NOMO-1 (cell line): ENCODE measurements around the gene AUH.

Experiments
- DNase-seq, 2 experiments: peaks; one replicate each; lab custom pipeline; 2025; ENCODE audit not compliant: unreplicated experiment in 2 of 2; lab: John Stamatoyannopoulos, UW

The AUH gene

DNA sequence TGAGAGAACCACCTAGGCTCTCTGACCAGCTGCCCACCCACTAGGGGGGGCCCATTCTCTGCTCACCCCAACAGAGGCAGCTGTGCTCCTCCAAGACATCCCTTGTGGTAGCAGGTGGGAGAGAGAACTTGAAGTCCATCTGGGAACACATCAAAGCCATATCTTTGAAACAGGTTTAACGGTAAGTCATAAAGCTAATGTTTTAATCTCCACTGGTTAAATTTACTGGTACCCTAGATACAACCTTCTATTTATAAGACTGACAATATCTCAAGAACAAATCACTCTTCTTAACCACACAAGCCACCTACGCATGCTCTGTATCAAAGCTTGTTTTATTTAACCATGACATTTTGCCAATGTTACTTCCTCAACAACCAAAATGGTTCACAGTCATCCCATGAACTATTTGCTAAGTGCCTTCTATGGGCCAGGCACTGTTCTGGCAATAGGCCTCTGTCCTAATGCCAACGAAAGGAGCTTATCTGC lies 20.4 kb downstream of the AUH start:
- no peak for DNase-seq

DNA sequence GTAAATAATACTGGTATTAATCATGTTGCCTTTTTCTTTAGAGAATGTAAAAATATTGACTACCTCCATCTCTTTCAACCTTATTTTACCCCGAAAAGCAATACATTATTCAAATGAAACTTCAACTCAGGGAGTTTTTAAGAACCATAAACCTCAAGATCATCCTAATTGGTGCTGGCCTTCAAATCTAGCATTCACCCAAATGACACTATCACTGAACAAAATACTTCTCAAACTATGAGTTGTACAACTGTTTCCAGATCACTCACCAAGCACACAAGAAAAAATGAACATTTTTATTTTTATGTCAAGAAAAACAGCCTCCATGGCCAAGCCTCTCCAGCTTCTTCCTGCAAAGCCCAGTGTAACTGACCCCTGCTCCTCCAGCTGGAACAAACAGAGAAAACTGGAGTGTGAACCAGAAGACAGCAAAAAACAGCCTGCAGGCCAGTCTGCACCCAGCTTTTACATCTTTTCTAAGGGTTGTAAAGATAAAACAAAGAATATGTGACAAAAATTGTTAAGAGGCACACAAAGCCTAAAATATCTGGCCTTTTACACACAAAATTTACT lies 21.2 kb downstream of the AUH start:
- no peak for DNase-seq

DNA sequence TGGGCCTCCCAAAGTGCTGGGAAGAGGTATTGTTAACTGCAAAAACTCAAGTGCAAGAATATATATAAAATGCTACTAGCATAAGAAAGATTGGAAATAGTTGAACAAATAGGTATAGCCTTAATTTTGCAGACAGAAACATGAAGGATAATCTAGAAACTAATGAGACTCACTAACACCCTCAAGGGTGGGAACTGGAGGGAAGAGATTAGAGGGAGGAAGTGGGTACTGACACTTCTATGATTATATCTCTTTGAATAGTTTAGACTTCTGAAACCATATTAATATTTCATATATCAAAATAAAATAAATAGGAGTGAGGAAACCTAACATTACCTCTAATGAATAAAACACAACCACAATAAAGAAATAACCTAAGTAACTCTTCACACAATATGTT lies 23.0 kb downstream of the AUH start:
- no peak for DNase-seq

DNA sequence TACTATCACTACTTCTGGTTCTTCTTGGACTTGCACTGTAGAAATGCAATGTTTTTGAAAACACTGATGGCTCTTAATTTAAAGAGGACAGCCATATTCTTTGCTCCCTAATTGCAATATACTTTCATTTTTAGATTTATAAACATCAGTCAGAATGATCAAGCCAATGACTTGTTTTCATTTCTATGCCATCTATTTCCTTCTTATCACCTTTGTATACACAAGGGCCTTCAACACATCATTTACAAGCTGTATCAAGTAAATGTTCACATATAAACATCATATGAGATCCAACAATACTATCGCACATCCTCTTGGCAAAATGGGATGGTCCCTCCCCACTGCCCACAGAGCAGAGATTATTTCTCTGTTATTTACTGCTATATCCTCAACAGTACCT lies 24.9 kb downstream of the AUH start:
- no peak for DNase-seq

DNA sequence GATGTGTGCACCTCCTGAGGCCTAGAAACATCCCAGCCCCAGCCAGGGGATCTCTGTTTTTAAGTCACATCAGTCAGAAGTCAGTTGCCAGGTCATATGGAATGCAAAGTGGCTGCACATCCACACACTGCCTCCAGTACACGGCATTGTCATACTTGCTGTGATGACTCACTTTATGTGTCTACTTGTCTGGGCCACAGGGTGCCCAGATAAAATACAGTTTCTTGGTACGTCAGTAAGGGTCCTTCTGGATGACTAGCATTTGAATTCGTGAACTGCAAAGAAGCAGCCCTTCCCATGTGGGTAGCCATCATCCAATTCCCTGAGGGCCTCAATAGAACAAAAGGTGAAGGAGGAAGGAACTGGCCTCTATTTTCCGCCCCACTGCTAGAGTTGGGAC lies 27.7 kb downstream of the AUH start:
- no peak for DNase-seq

DNA sequence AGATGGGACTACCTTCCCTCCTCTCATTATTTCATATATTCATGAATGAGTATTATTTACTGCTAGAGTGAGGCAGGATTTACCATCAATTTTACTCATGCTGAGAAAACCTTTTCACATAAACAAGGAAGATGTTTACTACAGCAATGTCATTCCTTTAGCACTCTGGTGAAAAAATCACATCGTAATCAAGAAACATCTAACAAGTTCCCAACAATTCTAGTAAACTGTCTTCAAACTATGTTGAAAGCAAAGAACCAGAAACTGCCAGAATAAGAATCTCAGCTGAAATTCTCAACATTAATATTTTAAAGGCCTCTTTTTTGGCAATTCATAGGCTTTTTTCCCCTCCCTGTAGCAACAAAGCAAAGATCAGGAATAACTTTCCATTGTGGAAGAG lies 28.2 kb downstream of the AUH start:
- DNase-seq = no peak

DNA sequence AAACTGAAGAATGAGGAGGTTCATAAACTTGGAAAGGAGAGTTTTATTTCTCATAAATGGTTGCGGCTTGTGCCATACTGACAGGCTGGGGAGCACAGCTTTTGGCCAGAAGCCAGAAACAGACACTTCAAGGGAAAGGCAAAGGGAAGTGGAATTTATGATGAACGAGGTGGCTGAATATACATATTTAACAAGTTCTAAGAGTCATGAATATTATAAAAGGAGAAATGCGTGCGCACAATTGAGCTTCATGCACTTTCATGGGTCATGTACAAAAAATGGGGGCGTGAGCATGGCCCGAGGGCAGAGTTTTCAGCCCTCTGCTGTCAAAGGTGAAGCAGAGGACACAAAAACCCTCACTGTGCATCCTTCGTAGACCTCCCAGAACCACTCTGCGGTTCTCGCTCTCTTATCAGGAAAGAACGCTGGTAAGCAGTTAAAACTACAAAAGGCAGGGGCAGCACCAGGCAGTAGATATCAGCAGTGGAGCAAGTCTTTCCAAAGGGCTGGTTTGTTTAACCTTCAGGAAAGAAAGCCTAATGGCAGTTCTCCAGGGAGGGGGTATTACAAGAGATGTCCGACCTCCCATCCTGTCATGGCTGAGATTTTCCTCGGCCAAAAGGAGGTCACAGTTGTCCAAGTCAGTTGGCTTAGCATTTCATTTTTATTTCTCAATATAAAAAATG lies 29.0 kb downstream of the AUH start:
- peak in 1 of 2 experiments; percentile 5 for DNase-seq

DNA sequence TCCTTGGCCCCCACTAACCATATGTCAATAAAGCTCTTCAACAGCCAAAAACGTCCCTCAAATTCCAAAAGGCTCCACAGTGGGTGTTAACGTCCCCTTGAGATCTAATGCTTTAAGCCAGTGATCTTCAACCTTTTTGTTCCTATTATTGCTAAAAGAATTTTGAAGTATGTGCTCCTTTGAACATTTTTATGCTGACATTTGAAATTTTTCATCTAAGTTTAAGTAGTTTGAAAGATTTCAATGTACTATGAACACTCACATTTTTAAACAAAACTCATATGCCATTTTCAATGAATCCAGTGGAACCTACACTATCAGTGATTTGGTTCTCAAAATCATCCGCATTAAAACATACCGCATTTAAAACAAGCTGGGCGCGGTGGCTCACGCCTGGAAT lies 29.9 kb downstream of the AUH start:
- no peak for DNase-seq

DNA sequence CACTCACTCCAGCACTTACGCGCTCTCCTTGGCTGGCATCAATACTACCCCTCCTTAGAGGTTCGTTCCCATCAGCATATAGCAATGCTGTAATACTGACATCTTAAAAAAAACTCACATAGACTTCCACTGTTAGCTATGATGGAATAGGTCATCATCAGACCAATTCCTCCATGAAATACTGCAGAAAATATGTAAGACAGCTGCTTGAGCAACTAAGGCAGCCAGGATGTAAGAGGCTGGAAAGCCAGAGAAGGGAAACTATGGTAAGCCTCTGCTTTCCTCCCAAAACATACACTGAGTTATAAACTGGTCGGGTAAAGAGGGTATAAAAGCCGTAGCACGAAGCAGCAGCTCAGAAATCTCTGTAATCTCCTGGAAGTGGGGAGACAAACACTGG lies 33.5 kb downstream of the AUH start:
- DNase-seq = no peak

DNA sequence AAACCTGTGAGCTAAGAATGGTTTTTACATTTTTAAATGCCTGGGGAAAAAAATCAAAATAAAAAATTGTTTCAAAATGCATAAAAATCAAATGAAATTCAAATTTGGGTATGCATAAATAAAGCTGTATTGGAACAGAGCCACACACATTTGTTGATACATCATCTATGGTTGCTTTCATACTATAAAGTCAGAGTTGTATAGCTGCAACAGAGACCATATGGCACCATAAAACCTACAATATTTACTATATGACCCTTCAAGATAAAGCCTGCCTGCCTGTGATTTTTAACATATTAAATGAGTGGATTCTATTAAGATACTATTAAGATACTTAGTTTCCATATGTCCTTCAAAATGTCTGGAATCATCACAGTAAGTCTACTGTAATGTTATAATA lies 40.0 kb downstream of the AUH start:
- DNase-seq = no peak

DNA sequence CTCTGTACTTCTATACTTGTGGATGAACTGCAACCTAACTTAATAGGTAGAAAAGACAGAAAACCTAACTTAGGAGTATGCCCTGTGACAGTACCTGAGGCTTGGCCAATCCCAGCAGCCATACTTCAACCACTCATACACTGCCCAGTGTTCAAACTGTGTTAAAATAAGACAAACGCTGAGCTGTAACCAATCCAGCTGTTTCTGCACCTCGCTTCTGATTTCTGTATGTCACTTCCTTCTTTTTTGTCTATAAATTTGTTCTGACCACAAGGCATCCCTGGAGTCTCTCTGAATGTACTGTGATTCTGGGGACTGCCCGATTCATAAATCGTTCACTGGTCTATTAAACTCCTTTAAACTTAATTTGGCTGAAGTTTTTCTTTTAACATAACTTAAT lies 41.4 kb downstream of the AUH start:
- DNase-seq = peak in 1 of 2 experiments; percentile 12

DNA sequence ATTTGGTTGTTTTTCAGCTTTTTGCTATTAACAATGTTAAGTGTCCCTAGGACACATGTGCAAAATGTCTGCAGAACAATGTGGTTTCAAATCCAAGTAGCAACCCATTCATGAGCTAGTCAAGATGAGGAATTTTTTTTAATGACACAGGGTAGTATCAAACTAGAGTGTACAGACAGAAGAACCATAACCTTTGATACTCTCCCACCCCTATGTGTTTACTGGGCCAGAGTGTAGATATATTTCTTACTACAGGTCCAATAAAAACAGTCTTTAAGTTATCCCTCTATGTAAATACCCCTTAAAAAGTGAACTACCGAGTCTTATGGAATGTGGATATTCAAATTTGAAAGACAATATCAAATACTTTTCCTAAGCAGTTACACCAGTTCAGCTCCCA lies 45.6 kb downstream of the AUH start:
- no peak for DNase-seq

DNA sequence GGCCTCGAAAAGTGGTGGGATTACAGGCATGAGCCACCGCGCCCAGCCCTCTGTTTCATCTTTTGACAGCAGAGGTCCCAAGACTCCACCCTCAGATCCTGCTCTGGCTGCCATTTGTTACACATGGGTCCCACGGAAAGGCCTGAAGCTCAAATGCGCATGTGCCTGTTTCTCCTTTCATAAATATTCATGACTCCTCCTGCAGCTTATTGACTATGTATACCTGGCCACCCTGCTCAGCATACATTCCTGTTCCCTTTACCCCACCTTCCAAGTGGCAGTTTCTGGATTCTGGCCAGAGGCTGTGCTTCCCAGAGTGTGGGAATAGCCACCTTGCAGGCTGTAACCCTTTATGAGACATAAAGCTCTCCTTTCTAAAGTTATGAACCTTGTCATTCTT lies 46.5 kb downstream of the AUH start:
- DNase-seq = no peak

DNA sequence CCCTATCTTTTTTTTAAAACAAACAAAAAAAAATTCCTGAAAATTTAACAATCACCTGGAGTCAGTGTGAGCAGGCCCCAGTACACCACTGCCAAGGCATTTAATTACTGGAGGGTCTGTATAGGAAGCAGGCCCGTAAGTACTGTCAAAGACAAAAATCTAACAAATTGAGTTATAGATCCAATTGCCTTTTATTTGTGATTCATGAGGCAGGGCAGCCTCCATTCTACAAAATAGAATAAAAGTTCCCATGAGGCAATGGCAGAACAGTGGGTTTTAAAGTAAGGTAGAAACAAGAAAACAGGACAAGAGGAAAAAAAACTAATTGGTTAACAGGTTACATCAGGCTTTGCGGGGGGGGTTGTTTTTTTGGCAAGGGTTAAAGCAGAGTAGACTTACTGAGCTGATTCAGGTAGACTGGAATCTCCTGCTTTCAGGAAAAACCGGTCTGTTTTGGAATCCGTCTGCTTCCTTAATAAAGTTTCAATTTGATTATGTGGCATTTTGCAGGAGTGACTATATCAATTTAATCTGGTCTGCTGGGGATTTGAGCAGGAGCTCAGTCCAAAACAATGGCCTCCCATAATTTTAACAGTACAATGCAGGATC lies 48.9 kb downstream of the AUH start:
- no peak for DNase-seq

DNA sequence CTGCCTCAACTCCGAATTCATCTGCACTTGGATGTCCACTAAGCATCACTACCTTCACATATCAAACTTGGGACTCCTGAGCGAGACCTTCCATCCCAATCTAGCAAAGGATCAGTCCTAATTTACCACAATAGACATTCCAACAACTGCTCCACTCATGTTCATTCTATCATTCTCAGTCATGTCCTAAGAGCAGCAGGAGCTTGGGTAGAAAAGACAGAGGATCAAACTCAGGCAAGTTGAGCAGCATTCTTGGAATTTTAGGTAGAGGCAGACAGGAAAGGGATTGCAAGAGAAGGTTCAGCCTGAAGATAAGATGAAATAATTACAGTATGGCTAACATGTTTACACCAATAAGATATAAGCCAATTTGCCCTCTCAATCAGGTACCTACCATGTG lies 51.7 kb downstream of the AUH start:
- no peak for DNase-seq

DNA sequence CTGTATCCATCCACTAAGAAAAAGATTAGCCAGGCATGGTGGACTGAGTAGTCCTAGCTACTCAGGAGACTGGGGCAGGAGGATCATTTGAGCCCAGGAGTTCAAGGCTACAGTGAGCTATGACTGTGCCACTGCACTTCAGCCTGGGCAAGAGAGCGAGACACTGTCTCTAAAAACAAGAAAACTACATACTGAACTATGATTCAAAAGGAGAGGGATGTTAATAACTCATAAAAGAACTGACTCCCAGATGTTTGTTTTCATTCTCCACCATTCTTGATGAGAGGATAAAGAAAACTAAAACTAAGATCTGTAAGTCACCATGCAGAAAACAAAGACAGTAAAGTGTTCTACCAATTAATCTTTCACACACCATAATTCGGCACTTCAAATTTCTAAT lies 53.5 kb downstream of the AUH start:
- no peak for DNase-seq

DNA sequence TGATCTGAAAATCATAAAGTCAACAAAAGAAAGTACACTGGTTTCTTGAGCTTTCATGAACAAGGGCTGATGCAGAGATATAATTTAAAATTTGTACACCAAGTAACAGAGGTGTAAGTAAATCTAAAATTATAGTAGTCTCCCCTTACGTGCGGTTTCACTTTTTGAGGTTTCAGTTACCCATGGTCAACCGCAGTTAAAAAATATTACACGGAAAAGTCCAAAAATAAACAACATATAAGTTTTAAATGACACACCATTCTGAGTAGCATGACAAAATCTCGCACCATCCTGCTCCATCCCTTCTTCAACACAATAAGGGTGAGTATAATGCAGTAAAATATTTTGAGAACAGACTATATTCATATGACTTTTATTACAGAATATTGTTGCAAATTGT lies 54.4 kb downstream of the AUH start:
- DNase-seq = peak in 1 of 2 experiments; percentile 9

DNA sequence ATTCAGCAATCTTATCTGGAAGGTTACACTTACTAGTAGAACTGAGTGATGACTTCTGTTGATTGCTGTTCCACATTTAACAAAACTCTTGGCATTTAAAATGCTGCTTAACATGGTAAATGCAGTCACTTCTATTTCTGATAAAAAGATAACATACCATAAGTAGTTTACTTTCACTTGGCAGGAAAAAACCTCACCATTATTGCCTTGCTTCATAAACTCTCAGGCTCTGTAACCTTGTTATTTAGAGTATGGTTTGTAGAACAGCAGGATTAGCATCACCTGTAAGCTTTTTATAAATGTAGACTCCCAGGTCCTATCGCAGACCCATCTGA lies 55.5 kb downstream of the AUH start:
- DNase-seq = no peak

DNA sequence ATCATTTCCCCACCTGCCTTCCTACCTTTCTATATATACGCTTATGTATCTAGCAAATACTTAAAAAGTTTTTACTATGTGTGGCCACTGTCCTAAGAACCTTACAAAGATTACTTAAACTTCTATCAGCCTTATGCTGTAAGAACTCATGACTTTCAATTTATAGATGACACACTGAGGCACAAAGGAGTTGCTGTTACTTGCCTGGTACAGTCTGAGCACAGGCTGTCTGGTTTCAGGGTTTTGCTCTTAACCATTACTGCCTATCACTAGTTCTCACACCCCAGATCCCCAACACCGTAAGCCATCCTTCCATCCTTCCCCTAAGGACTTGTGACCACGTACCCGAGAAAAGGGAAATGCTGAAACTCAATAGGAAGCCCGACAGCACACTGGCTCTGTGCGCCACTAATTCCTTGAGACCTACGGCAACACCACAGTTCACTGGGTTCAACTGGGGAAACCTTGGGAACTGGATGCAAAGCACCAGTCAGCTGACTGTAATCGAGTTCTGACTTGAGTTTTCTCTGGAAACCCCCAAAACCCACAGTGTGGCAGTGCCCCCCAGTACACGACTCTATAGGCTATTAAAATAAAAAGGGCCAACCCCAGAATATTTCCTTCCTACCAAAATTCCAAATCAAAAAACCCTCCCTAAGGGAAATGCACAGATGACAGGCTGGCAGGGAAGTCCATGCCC lies 56.0 kb downstream of the AUH start:
- DNase-seq = no peak

DNA sequence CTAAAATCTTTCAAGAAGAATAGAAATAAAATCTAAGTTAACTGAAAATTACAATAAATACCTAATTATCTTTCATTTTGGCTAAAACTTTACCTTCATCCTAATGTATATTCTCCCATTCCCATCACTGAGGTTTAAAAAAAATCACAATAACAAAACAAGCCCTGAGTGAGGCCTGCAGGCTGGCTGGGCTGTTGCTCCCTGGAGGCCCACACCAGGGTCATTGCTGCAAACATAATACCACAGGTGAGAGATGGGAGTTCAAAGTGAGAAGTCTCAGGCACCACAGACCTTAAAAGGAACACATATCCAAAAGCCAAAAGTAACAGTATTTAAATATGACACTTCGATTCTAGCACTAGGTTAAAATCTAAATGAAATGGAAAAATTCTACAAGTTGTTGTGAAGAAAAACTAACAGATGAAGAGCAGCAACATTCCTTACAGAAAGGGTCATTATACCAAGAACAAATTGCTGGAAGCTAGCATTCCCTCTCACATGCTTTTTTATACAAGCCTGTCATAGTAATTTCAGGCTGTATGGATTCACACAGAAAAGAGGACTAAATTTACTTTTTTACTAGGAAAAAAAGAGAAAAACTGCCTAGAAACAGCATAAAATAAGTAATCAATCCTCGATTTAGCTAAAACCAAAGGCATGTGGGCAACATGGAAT lies 57.8 kb downstream of the AUH start:
- no peak for DNase-seq

DNA sequence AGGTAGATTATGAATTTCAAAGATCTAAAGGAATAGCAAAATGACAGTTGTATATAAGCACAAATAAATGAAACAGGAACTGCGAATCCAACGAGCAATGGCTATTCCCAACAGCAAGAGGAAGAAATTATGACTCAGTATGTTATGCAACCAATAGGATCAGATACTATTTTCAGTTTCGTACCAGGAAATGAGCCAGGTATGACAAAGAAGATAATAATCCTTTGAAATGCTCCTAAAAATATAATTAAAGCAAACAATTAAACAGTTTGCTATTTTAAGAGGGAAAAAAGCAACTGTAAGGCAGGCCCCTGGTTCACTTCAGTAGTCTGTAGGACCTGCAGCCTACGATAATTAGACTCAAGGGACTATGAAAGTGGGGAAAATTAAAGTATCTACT lies 58.9 kb downstream of the AUH start:
- peak; percentile 24 to 76 for DNase-seq
